Psoas muscle (tissue), 8 donors: ENCODE data around the gene FBXW7. TPM values are rescaled to one million over a fixed set of nuclear protein-coding genes. Genes with fewer than 3 reads are reported as not detected.

Experiments used
- ATAC-seq, 4 donors: fragments of 200-7000 bp; cut with Tn5 transposase; one replicate each; pipeline ENCODE4 v1.9.1; 2020; ENCODE audit warnings: moderate library complexity in 3 of 4, mild to moderate bottlenecking in 2 of 4
- DNase-seq, 2 donors: peaks; one replicate each; pipeline ENCODE4 v3.0.0-alpha.2; 2020
- H3K27ac ChIP-seq: fragments of 200-600 bp; one replicate; pipeline ENCODE4 v1.8.0; 2022
- H3K27me3 ChIP-seq, 3 donors: fragments of 200-600 bp in 1 of 3; one replicate each; pipeline versions ENCODE4 v1.6.1 to v1.8.0; 2013 to 2022; ENCODE audit warnings: low read length in 2 of 3, mild to moderate bottlenecking in 2 of 3, moderate library complexity in 1 of 3; ENCODE audit not compliant: insufficient read depth in 3 of 3
- H3K36me3 ChIP-seq, 2 donors: fragments of 200-600 bp in 1 of 2; one replicate each; pipeline versions ENCODE4 v1.6.1 to v1.8.0; 2013 to 2022; ENCODE audit warnings: low read depth in 1 of 2, mild to moderate bottlenecking in 1 of 2, moderate library complexity in 1 of 2; ENCODE audit not compliant: insufficient read depth in 1 of 2
- H3K4me1 ChIP-seq: fragments of 200-600 bp; one replicate; pipeline ENCODE4 v1.8.0; 2022
- H3K4me3 ChIP-seq: fragments of 200-600 bp; one replicate; pipeline ENCODE4 v1.8.0; 2022; ENCODE audit warnings: mild to moderate bottlenecking
- H3K9me3 ChIP-seq: fragments of 200-600 bp; one replicate; pipeline ENCODE4 v1.8.0; 2022
- WGBS, 3 donors: extraction: QIAGEN DNeasy Blood & Tissue Kit; methylation state at CpG; one replicate each; pipeline versions ENCODE4 v1.1.6 to v1.1.7; 2013; 5-methylcytosine and 5-hydroxymethylcytosine counted together
- intact Hi-C, 2 donors: fragments of 100-400 bp; cut with DNase I; formaldehyde crosslinking; loops; one replicate each; pipeline versions ENCODE4 v1.11.0 to v1.14.2; 2022
- polyA plus RNA-seq, 3 donors: library from polyadenylated mRNA; stranded (reverse); fragments of 200-250 nt; gene quantifications; one replicate each; pipeline ENCODE4 v1.2.3, GENCODE V29; 2013
- total RNA-seq, 4 donors: library from RNA; stranded (reverse); fragmentation: NEBNext Ultra II Directional in 2 of 4; extraction: Animal tissue kit (Norgen Biotek cat#: 25700) in 2 of 4; gene quantifications; one replicate each; pipeline versions ENCODE4 v1.2.1 to v1.2.4, GENCODE V29; 2021 to 2023
- TF ChIP-seq, protein P1 (sequence below): fragments of 200-600 bp; IDR thresholded peaks from one replicate; pipeline ENCODE4 v1.8.0; 2022; ENCODE audit warnings: antibody characterized with exemption
- donor health status: healthy with polysubstance abuse.
- donor health status: DM: no; HTN: no; CAD: no; lungs with moderate emphysema.
- donor health status: Bipolar disorder and iron deficiency.
- donor health status: healthy.
- donor health status: DM: yes; HTN: yes; CAD: no.
- donor health status: DM: no; HTN: no; CAD: no.
- donor health status: DM: no; HTN: no; CAD: no.
- donor health status: DM: yes; HTN: yes; CAD: no.

Gene FBXW7
- total and polyA plus RNA-seq, 7 donors: 9.8 to 41.1 (median 28.7) TPM

DNA sequence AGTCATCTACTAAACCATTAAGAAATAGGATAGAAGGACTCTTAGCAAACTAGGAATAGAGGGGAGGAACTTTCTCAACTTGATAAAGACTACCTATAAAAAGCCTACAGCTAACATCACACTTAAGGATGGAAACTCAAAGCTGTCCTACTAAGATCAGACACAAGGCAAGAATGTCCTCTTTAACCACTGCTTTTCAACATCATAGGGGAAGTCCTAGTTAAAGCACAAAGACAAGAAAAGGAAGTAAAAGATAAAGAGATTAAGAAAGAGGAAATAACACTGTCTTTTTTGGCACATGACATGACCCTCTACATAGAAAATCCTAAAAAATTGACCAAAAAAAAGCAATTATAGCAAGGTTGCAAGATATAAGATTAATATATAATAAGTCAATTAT lies 136.6 kb downstream of the FBXW7 start:
- no peak for DNase-seq
- H3K9me3 ChIP-seq: no peaks in the 10 kb centered on the region
- H3K27me3 ChIP-seq: no peaks in the 10 kb centered on the region
- H3K4me1 ChIP-seq: no peaks in the 10 kb centered on the region
- no peaks in the 10 kb centered on the region for H3K36me3 ChIP-seq
- no peak overlapping the region for H3K4me3 ChIP-seq
- intact Hi-C loops: no loop called here
- no peak for ATAC-seq
- TF ChIP-seq, protein P1, sequence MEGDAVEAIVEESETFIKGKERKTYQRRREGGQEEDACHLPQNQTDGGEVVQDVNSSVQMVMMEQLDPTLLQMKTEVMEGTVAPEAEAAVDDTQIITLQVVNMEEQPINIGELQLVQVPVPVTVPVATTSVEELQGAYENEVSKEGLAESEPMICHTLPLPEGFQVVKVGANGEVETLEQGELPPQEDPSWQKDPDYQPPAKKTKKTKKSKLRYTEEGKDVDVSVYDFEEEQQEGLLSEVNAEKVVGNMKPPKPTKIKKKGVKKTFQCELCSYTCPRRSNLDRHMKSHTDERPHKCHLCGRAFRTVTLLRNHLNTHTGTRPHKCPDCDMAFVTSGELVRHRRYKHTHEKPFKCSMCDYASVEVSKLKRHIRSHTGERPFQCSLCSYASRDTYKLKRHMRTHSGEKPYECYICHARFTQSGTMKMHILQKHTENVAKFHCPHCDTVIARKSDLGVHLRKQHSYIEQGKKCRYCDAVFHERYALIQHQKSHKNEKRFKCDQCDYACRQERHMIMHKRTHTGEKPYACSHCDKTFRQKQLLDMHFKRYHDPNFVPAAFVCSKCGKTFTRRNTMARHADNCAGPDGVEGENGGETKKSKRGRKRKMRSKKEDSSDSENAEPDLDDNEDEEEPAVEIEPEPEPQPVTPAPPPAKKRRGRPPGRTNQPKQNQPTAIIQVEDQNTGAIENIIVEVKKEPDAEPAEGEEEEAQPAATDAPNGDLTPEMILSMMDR: no peak
- no peak overlapping the region for H3K27ac ChIP-seq

DNA sequence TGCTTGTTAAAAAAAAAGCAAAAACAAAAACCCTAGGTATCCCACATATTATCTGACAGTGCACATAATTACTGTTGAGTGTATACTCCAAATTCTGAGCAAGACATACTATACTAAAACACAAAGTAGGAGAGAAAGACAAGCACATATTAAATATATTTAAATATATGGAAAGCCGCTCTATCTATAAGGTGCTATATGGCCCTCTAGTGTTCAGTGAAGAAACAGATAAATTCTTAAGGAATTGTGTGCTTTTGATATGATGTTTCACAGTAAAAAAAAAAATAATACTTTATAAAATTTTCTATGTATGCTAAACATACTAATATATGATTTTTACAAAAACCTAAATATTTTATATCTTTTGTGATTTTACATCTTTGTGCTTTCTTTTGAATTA lies 137.8 kb downstream of the FBXW7 start:
- Histone ChIP-seq H3K4me3 (no peak overlapping the region), H3K4me1 (no peaks in the 10 kb centered on the region), H3K36me3 (no peaks in the 10 kb centered on the region), H3K27me3 (no peaks in the 10 kb centered on the region), H3K27ac (no peak overlapping the region), H3K9me3 (no peaks in the 10 kb centered on the region)
- DNase-seq (no peak), ATAC-seq (no peak)
- intact Hi-C loops: no loop called here
- WGBS, 3 donors: 91 to 100% (median 93%) methylated on average over 1 of the region's 1 CpG
- TF ChIP-seq, protein P1: peak; percentile 42

DNA sequence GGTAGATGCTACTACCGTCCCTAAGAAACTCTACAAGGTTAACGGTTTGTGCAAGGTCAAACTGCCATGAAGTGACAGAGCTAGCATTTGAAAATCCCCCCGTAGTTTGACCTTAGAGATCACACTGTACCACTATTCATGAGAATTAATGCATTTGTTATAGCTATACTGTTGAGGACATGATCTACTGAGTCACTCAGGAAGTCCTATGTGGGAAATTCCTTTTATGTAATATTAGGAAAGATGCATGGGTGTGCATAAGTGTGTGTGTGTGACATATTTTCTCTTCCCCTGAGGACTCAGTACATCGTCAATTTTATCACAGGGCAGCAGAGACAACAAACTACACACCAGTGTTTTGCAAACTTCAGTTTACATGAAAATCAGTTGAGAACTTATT lies 141.1 kb downstream of the FBXW7 start:
- 84 to 91% (median 88%) methylated on average over 4 of the region's 4 CpGs for WGBS, 3 donors
- TF ChIP-seq, protein P1: no peak
- ATAC-seq: no peak

DNA sequence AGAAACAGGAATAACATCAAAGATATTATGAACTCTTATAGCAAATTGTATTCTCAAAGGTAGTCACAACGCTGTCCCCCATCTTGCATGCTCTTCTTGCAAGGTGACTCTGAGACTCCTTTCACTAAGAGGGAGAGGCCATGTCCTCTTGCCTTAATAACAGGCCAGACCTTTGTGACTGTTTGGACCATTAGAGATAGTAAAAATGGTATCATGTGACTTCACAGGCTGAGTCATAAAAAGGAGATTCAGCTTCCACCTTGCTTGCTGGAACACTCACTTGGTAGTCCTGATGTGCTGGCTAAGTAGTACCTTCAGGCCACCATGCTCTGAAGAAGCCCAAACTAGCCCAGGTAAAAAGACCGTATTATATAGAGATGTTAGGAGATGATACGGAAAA lies 143.8 kb downstream of the FBXW7 start:
- Histone ChIP-seq H3K36me3 (no peaks in the 10 kb centered on the region), H3K4me1 (no peaks in the 10 kb centered on the region), H3K27me3 (no peaks in the 10 kb centered on the region), H3K9me3 (no peaks in the 10 kb centered on the region), H3K27ac (no peak overlapping the region), H3K4me3 (no peak overlapping the region)
- no peak for ATAC-seq
- TF ChIP-seq, protein P1: no peak
- no peak for DNase-seq
- WGBS, 3 donors: 96 to 98% (median 97%) methylated on average over 3 of the region's 3 CpGs
- intact Hi-C loops: no loop called here

More for the DNA sequence above, 141.1 kb downstream of the FBXW7 start:
- Histone ChIP-seq H3K9me3 (no peaks in the 10 kb centered on the region), H3K27ac (no peak overlapping the region), H3K4me3 (no peak overlapping the region), H3K27me3 (no peaks in the 10 kb centered on the region), H3K4me1 (no peaks in the 10 kb centered on the region), H3K36me3 (no peaks in the 10 kb centered on the region)
- DNase-seq: no peak
- intact Hi-C loops: no loop called here

DNA sequence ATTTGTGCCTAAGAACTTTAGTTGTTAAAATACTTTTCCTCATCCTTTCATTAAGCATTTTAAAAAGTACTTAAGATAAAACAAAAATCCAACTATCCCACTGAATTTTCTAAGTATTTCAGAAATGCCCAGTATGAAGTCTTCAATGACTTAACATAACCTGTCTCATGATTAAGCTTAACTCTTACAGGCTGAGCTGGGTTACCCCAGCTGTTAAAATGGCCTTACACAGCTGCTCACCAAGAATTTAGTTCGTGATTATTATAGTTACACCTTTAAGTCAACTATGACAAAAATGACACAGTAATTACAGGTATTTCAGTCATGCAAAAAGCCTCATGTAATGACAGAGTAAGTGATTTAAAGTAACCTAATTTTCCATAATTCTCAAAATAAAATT lies 145.7 kb downstream of the FBXW7 start:
- 47 to 65% (median 58%) methylated on average over 1 of the region's 1 CpG for WGBS, 3 donors
- Histone ChIP-seq H3K9me3 (no peaks in the 10 kb centered on the region), H3K4me3 (no peak overlapping the region), H3K27ac (no peak overlapping the region), H3K27me3 (no peaks in the 10 kb centered on the region), H3K4me1 (no peaks in the 10 kb centered on the region), H3K36me3 (no peaks in the 10 kb centered on the region)
- TF ChIP-seq, protein P1: no peak
- intact Hi-C loops: no loop called here
- no peak for ATAC-seq
- no peak for DNase-seq
